HG02852 (cell line): ENCODE data around the gene PGAP6.
"Not testable (repeated sequence)": the region's sequence is repeated elsewhere in the genome, so short reads cannot be mapped to it uniquely, and the experiment has no call there.

Source experiments
- ATAC-seq: cut with Tn5 transposase; IDR thresholded peaks from one replicate; pipeline ENCODE4 v1.9.1; 2021; ENCODE audit warnings: mild to moderate bottlenecking, moderate library complexity; ENCODE audit not compliant: unreplicated experiment

PGAP6 gene

DNA sequence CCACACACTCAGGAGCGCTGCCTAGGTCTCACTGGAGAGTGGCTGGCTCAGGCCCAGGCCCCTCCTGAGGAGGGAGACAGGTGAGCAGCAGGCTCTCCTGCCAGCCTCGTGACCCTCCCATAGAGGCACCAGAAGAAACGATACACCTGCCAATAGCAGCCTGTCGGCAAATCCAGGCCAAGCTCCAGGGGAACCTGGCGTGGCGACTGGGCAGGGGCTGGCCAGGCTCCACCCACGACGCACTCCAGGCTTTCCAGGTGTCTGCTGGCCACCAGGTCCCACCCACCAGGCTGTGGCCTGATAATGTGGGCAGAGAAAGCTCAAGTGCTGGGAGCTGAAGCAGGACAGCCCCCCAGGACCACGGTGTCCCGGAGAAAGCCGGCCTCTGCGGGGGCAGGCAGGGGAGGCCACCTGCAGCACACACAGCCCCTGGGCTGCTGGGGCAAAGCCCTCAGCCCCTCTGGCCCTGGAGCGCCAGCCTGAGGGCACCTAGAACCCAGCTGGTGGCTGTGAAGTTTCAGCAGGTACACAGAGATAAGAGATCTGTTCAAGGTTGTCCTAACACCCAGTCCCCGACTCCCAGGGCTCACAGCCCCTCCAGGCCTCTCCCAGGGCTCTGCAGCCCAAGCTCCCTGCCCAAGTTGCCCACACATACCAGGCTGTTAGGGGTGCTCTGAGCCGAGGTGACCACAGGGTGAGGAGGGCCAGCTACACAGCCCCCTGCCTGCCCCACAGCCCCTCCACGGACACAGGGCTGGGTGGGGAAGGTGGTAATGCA, 2.4 kb downstream of the PGAP6 start:
- ATAC-seq = no peak

DNA sequence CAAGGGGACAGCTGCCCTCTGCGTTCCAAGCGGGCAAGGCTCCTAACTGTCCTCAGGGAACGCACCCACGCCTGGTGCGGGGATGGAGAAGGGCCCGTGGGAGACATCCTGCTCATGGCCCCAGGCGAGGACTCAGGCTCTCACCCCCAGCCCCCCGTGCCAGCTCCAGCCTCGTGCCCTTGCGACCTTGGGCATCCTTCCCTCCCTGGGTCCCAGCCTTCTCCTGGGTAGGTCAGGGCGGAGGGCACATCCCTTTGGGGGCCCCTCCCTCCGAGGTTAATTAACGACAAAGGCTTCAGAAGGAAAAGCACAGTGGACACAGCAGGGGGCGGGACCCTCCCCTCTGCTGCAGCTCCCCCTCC, 3.0 kb downstream of the PGAP6 start:
- no peak for ATAC-seq

DNA sequence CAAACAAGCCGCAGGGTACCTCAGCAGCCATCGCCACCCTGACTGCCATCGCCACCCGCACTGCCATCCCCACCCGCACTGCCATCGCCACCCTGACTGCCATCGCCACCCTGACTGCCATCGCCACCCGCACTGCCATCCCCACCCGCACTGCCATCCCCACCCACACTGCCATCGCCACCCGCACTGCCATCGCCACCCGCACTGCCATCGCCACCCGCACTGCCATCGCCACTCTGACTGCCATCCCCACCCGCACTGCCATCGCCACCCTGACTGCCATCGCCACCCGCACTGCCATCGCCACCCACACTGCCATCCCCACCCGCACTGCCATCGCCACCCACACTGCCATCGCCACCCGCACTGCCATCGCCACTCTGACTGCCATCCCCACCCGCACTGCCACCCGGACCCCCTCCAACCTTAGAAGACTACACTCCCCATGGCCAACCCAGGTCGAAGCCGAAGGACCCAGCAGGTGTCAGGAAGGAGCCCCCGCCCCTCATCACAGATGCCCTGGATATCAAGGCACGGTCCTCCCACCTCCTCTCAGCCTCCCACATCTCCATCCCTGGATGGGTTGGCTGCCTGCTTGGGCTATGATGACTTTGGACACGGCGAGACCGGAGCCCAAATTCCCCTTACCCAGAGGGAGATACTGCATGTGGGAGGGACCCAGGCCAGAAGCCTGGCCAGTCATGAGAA, 3.5 kb downstream of the PGAP6 start:
- not testable (repeated sequence) for ATAC-seq

DNA sequence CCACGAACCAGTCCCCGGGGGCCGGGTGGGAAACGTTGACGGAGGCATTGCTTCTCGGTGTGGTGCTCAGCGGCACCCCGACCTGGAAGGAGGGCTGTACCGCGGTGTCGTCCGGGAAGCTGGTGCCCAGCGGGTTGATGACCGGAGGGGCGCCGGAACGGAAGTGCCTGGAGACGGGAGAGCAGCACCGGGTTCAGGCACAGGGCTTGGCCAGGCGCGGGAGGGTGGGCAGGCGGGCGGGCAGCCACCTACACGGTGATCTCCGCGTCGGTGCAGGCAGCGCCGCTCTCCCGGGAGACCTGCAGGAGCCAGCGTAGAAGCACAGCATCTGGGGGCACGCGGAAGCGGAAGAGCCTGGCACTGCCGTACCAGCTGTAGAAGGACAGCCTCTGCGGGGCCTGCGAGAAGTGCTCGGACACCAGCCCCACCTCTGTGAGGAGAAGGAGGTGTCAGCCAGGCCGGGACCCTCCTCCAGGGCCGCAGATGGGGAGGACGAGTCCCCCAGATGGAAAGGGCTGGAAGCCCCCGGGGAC, 4.3 kb downstream of the PGAP6 start:
- no peak for ATAC-seq

DNA sequence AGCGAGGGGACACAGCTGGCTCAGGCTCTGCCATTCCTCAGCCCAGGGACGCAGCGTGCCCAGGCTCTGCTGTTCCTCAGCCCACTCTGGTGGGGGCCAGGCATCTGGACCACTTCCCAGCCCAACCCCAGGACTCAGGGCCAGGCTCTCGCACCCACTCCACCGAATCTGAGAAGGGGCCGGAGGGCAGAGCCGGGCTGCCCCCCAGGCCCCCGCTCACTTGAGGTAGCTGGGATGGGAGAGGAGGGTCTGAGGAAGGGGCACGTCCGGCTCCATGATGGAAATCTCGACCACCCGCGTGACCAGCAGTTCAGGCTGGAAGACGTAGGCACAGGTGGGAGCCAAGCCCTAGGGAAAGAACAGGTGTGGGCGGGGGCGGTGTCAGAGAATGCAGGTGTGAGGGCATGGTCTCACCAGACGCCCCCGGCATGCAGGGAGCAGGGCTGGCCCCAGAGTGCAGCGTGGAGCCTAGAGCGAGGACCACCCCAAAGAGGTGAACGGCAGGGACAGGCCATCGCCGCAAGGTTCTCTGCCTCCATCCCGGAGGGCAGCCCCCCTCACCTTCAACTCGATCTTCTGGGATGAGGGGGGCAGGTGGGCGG, 4.9 kb downstream of the PGAP6 start:
- no peak for ATAC-seq

DNA sequence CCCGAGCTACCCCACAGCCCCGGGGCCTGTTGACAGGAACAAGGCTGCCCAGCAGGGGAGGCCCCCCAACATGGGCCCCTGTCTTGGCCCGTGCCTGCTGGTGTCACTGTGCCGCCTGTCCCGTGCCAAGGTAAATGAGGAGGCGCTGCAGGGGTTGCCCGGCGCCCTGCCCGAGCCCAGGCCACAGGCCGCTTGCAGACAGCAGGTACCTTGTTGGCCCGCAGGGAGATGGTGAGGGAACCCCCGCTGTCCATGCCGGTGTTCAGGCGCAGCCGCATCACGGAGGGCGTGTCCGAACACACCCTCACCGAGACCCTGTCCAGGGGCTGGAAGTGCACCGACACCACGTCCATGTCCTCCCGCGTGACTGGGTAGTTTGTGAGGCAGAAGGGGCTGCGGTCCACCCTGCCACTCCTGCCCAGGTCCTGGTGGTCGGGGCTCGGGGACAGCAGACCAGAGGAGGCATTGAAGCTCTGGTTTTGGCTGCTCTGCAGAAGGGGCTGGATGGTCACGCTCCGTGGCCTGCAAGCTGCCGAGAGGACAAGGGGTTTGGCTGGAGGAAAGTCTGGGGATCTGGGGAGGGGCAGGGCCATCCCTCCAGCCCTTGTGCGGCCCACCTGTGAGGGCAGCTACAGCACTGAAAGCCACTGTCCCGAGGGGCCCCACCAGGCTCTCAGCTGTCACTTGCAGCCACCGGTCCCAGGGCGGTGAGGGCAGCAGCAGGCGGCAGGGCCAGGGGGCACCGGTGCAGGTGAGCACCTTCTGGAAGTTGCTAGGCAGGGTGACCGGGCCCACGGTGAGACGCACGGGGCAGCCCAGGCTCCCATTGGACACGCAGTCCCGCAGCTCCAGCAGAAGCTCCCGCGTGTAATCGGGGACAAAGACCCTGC, 5.6 kb downstream of the PGAP6 start:
- no peak for ATAC-seq

DNA sequence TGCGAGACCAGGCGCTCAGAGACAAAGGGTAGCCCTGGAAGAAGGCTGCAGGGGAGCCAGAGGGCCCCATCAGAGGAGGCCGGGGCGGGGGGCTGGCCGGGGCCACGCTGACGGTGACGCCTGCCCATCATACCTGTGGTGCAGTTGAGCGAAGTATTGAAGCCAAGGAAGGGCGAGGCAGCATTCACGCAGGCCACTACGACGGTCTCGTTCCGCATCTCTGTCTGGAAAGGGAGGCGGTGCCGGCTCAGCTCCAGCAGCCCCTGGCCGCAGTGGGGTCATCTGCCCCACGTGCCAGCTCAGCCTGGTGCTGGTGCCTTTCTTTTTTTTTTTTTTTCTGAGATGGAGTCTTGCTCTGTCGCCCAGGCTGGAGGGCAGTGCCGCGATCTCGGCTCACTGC, 6.6 kb downstream of the PGAP6 start:
- ATAC-seq = no peak

DNA sequence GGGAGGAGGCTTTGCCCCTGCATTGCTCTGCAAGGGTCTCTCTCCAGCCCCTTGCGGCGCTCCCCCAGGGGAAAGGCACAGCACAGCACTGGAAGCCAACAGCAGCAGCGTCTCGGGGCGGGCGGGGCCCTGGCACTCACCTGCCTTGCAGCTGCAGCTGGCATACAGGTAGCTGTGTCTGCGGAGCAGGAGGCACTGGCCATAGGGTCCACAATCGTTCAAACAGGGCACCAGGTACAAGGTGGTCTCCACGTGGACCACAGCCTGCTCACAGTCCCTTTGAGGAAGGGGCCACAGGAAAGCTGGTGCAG, 7.2 kb downstream of the PGAP6 start:
- no peak for ATAC-seq

DNA sequence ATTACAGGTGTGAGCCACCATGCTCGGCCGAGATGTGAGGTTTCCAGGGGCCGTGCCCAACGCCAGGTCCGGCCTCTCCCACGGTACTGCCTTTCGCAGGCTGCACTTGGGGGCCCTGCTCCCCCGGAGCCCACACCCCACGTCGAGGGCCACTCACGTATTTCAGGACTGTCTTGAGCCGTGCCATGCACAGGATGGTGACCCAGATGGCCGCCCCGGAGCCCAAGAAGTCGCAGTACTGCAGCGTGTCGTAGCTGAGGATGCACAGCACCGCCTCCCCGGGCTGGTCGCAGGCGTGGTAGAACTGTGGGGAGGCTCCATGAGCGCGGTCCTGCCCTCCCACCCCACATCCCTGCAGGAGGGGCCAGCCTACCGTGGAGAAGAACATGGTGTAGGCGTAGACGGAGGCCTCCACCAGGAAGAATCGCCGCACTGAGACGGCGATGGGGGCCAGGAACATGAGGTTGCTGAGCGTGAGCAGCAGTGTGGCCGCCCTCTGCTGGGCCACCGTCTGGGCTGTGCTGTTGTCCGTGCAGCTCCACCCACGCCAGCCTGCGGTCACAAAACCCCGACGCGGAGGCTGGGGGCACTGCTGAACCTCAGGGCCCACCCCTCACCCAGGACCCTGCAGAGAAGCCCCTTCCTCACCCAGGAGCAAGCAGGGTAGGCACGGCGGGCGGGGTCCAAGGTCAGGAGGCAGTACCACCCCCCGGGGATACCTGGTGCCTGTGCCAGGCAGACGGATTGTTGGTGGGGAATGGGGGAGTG, 7.7 kb downstream of the PGAP6 start:
- no peak for ATAC-seq

DNA sequence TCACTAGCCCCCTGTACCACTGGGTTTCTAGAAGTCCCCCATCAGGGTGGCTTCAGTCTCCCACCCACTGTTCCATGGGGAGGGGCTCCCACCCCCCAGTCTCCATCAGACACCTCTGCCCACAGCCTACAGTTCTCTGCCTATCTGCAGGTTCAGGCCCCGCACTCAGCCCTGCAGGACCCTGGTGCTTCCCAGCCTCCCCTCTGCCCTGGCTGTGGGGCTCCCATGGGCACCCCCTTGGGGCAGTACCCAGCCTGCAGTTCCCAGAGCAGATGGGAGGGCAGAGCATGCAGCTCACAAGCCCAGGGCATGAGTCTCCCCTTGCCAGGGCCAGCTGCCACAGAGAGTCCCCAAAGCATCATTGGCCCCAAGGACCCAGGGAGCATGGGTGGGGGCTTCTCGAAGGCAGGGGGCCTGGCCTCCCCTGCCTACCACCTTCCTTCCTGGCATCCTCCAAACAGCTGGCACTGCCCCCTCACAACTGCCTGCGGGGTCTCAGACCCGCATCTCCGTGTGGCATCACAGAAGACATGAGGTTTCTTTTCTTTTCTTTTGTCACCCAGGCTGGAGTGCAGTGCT, 8.7 kb downstream of the PGAP6 start:
- no peak for ATAC-seq

DNA sequence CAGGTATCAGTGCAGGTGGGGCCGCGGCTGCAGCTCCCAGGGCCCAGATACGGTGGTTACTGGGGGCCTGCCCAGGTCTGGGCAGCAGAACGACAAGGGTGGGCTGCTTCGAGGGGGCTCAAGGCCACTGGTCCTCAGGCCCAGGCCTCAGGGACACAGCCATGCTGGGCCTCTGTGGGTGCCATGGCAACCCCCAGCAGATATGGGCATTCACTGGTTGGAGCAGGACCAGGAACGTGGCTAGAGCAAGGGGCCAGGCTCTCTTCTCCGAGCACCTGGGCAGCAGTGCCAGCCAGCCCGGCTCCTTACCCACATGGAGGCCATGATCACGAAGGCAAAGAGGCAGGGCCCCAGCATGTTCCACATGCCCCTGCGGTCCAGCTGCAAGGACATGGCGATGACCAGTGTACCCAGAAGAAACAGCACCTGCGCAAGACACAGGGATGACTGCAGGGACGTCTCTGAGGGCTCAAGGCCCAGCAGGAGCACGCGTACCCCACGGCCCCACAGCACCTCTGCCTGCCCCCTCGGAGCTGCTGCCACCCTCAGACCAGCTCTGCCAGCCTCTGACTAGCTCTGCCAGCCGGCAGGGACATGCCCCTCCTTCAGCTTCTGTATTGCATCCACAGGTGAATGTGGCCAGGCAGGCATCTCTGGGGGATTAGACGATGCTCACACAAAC, 9.3 kb downstream of the PGAP6 start:
- no peak for ATAC-seq

DNA sequence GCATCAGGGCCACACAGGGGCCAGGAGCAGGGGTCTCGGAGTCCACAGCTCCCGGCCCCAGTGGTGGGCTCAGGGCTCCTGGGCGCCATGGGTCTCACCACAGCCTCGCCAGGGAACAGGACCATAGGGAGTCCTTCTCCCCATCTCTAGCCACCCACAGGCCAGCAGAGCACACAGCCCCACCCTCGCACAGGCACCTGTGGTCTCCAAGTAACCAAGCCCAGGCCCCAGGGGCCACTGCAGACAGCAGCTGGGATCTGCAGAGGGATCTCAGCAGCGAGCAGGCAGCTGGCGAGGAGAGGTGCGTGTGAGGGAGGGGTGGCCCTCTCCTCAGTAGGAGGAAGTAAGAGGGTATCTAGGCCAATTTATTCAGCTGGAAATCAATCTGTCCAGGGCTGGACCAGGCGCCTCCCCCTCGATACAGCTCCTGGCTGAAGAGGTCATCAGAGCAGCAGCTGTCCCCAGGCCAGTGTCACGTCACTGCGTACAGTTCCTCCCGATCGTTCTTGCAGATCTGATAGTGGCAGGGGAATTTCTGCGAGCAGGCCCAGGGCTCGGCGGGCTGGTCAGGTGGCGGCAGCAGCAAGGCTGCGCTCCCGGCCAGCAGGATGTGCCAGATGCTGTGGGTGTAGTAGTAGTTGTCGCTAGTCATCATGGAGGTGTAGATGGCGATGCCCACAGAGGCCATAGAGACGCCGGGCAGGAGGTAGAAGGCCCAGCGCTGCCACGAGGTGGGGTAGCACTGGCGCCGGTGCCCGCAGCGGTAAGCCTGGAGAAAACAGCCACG, 10.1 kb downstream of the PGAP6 start:
- ATAC-seq = no peak

DNA sequence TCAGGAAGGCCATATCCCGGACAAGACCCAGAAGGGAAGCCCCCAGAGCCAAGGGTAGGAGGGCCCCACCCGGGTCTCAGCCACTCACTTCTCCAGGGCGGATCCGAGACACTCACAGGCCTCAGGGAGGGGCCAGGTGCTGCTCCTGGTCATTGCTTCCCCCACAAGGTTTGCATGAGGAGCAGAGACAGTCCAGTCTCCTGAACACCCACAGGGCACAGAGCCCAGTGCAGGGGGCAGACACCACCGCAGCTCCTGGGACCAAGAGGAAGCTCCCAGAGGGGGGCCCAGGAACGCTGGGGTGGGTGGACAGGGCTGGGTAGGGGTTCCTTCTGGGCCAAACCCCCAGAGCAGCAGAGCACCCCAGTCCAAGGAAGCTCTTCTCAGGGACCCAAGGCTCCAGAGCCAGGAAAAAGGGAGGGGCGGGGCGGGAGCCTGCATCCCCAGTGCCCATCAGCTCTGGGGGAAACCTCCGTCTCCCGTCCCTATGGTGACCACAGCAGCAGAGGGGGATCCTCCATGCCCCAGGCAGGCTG, 10.7 kb downstream of the PGAP6 start:
- no peak for ATAC-seq

DNA sequence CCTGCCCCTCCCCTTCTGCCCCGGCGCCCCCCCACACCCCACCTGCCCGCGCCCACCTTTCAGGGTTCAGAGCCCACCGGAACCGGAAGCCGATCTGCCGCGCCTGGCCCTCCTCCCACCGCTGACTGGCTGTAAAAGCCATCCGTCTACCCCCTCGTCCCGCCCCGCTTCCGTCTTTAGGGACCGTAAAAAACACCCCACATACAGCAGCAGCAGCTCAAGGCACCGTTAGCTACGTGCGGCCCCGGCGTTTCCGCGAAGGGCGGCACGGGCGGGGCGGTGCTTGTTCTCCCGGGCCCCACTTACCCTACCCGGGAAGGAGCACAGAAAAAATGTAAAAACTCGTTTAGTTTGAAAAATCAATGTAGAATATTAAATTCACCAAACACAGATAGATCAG, 11.3 kb downstream of the PGAP6 start, which contains the start of gene MRPL28:
TSS of gene MRPL28 (minus strand) at position 96 of the 400 bp plus-strand sequence. CDS start 320 bp downstream, outside the sequence.
- peak; percentile 88 for ATAC-seq

DNA sequence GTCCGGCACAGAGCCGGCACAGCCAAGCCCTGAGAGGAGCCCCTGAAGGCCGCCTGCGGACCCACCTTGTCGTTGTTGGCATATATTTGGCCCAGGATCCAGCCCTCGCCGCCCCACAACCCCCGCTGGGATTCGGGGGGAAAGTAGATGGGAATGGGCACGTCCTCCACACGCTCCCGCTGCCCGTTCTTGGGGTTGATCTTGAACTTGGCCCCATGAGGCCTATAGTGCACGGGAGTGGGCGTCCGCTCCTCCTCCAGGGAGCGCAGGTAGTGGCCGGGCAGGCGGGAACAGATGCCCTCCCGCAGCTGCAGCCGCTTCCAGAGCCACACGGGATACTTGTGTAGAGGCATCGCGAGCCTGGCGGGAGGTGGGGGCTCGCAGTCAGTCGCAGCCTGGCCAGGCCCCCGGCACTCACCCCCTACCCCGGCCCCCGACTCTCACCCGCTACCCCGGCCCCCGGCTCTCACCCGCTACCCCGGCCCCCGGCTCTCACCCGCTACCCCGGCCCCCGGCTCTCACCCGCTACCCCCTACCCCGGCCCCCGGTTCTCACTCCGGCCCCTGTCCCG, 11.8 kb downstream of the PGAP6 start:
- no peak for ATAC-seq

DNA sequence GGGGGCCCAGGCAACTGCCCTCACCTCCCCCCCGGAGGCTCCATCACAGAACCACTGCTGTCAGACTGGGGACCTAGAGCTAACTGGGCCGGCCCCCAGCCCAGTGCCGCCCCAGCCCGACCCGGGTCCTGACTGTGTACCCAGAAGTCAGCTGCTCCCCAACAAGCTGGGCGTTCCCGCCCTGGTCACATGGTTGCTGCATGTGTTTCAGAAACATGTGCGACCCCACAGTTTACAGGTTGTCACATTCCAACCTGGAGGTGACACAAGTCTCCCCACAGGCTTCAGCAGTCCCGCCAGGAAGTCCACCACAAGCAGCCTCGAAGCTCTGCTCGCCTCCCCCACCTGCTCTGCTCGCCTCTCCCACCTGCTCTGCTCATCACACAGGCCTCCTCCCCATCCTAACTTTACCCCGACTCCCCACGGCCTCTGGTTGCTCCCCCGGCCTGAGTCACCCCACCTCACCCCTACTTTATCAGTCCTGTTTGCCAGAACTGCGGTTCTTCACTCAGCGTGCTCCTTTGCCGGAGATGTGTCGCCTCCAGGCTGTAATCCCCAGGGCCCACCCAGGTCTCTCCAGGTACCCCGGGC, 12.4 kb downstream of the PGAP6 start:
- no peak for ATAC-seq

DNA sequence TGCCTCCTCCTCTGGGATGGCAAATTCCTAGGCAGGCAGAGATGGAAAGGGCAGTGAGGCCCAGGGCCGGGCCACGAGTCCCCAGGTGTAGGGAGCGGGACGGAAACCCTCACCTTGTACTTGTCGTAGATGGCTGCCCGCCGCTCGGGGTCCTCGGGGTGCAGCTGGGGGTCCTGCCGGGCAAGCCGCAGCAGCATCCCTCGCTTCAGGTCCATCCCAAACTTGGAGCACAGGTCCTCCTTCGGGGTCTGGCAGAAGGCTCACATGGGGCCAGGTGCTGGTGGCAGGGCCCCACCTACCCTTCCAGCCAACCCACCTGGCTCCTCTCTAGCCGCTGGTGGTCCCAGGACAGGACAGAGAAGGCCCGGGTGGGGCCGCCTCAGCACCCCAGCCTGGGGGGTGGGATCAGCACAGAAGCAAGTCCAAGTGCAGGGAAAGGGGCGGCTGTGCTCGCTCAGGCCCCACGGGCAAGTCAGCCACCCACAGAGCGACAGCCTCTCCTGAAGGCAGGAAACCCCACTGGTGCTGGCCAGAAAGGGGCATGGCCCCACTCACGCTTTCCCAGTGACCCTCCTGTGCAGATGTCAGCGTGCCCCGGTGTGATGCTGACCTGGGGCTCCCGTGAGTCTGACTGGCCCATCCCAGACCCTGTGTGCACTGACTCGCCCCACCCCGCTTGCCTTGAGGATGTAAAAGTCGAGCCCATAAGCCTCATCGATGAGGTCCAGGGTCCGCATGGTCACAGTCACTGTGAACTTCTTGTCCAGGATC, 13.2 kb downstream of the PGAP6 start:
- no peak for ATAC-seq
